HG02981 (cell line): ENCODE results near the gene DLG2.

Source experiments
- ATAC-seq: cut with Tn5 transposase; IDR thresholded peaks from one replicate; pipeline ENCODE4 v1.9.1; 2021; ENCODE audit warnings: mild to moderate bottlenecking, moderate library complexity; ENCODE audit not compliant: unreplicated experiment

DLG2 gene

GRCh38 chr11:84194696-84195095 is 1432.4 kb downstream of the DLG2 start:
- no peak for ATAC-seq

- no peak for ATAC-seq
Observed at GRCh38 chr11:84193706-84194105, 1433.4 kb downstream of the DLG2 start.

- ATAC-seq, result no peak
Observed at GRCh38 chr11:84188521-84188920, 1438.6 kb downstream of the DLG2 start.

- no peak for ATAC-seq
Observed at GRCh38 chr11:84173078-84173477, 1454.1 kb downstream of the DLG2 start.

- ATAC-seq, result no peak
Observed at GRCh38 chr11:84165139-84165538, 1462.0 kb downstream of the DLG2 start.

- ATAC-seq, result no peak
Observed at GRCh38 chr11:84164728-84165127, 1462.4 kb downstream of the DLG2 start.

GRCh38 chr11:84163116-84163515 is 1464.0 kb downstream of the DLG2 start:
- no peak for ATAC-seq

- no peak for ATAC-seq
Observed at GRCh38 chr11:84157639-84158038, 1469.5 kb downstream of the DLG2 start.

GRCh38 chr11:84146826-84147225 is 1480.3 kb downstream of the DLG2 start:
- ATAC-seq, result no peak

- no peak for ATAC-seq
Observed at GRCh38 chr11:84145616-84146185, 1481.4 kb downstream of the DLG2 start.

GRCh38 chr11:84144531-84144930 is 1482.6 kb downstream of the DLG2 start:
- no peak for ATAC-seq

GRCh38 chr11:84142411-84142810 is 1484.7 kb downstream of the DLG2 start:
- ATAC-seq, result no peak

- no peak for ATAC-seq
Observed at GRCh38 chr11:84140386-84141169, 1486.6 kb downstream of the DLG2 start.

- ATAC-seq, result peak; percentile 52
Observed at GRCh38 chr11:84137960-84138359, 1489.2 kb downstream of the DLG2 start.

GRCh38 chr11:84137505-84137904 is 1489.6 kb downstream of the DLG2 start:
- ATAC-seq, result no peak

- no peak for ATAC-seq
Observed at GRCh38 chr11:84136926-84137325, 1490.2 kb downstream of the DLG2 start.

- no peak for ATAC-seq
Observed at GRCh38 chr11:84130646-84131427, 1496.3 kb downstream of the DLG2 start.

GRCh38 chr11:84129961-84130576 is 1497.1 kb downstream of the DLG2 start:
- ATAC-seq, result no peak

GRCh38 chr11:84128840-84129239 is 1498.3 kb downstream of the DLG2 start:
- ATAC-seq, result no peak

- no peak for ATAC-seq
Observed at GRCh38 chr11:84117394-84117793, 1509.8 kb downstream of the DLG2 start.

- ATAC-seq, result no peak
Observed at GRCh38 chr11:84106541-84106940, 1520.6 kb downstream of the DLG2 start.
